Nephron progenitor cell (in vitro differentiated cells): ENCODE data around the gene RPL35.

Source experiments
- DNase-seq: peaks from one replicate; pipeline ENCODE4 v3.0.0; 2021
- H3K27ac Mint-ChIP-seq: 2 replicates; pipeline ENCODE4 v1.8.0; 2021; ENCODE audit warnings: mild to moderate bottlenecking, moderate library complexity, mixed read lengths
- H3K27me3 Mint-ChIP-seq: 2 replicates; pipeline ENCODE4 v1.8.0; 2021; ENCODE audit warnings: mild to moderate bottlenecking, low read depth, mixed read lengths; ENCODE audit not compliant: poor library complexity
- H3K36me3 Mint-ChIP-seq: 2 replicates; pipeline ENCODE4 v1.8.0; 2021; ENCODE audit warnings: low read depth, mixed read lengths
- H3K4me1 Mint-ChIP-seq: 2 replicates; pipeline ENCODE4 v1.8.0; 2021; ENCODE audit warnings: mixed read lengths
- H3K4me3 Mint-ChIP-seq: 2 replicates; pipeline ENCODE4 v1.8.0; 2021; ENCODE audit warnings: mild to moderate bottlenecking, moderate library complexity, mixed read lengths
- H3K9me3 Mint-ChIP-seq: 2 replicates; pipeline ENCODE4 v1.8.0; 2021; ENCODE audit warnings: mild to moderate bottlenecking, moderate library complexity, mixed read lengths
- TF ChIP-seq, protein P1 (sequence below): fragments of 200-600 bp; sonication (generic); IDR thresholded peaks from 2 replicates; pipeline ENCODE4 v1.5.0; 2021; ENCODE audit warnings: antibody characterized with exemption

Gene RPL35

DNA sequence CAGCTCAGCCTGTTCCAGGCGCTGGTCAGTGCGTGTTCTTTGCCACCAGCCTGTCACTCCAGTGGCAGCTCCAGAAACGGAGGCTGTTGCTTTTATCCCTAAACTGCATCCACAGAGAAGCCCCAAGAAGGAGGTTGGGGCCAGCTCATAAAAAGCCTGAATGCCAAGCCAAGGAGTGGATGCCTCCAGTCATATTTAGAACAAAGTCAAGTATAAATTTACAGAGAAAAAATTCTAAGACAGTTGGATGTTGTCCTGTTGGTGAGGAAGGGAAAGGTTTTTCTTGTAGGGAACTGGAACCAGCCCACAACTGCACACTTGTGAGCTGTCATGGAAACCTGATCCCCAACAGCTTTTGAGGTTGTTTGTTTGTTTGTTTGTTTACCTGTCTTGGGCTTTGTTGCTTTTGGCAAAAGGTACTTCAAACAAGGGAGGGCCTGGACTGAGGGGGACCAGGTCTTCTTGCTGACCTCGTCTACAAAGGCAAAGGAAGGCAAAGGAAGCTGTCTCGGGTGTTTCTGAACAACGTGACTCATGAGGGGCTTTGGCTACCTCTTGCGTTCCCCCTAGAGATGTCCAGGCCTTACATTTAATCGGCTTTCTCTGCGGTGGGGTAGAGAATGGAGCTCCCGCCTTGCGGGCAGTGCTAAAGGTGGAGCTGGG lies 48.1 kb downstream of the RPL35 start:
- Mint-ChIP-seq H3K27me3 (peaks cover 3% of the 10 kb centered on the region), H3K36me3 (no peaks in the 10 kb centered on the region), H3K9me3 (no peaks in the 10 kb centered on the region), H3K4me3 (no peak overlapping the region), H3K27ac (no peak overlapping the region), H3K4me1 (peaks cover 39% of the 10 kb centered on the region)
- TF ChIP-seq, protein P1, sequence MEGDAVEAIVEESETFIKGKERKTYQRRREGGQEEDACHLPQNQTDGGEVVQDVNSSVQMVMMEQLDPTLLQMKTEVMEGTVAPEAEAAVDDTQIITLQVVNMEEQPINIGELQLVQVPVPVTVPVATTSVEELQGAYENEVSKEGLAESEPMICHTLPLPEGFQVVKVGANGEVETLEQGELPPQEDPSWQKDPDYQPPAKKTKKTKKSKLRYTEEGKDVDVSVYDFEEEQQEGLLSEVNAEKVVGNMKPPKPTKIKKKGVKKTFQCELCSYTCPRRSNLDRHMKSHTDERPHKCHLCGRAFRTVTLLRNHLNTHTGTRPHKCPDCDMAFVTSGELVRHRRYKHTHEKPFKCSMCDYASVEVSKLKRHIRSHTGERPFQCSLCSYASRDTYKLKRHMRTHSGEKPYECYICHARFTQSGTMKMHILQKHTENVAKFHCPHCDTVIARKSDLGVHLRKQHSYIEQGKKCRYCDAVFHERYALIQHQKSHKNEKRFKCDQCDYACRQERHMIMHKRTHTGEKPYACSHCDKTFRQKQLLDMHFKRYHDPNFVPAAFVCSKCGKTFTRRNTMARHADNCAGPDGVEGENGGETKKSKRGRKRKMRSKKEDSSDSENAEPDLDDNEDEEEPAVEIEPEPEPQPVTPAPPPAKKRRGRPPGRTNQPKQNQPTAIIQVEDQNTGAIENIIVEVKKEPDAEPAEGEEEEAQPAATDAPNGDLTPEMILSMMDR: no peak
- DNase-seq: no peak

DNA sequence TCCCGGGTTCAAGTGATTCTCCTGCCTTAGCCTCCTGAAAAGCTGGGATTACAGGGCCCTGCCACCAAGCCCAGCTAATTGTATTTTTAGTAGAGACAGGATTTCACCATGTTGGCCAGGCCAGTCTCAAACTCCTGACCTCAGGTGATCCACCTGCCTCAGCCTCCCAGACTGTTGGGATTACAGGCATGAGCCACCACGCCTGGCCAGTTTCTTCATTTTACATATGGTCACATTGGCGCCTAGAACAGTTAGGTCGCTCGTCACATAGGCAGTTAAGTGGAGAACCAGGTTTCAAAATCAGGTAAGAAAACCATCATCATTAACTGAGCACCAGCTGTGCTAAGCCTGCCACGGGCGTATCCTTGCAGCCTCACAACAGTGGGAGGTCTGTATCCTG lies 48.7 kb downstream of the RPL35 start:
- no peak overlapping the region for H3K27ac Mint-ChIP-seq
- peaks cover 3% of the 10 kb centered on the region for H3K27me3 Mint-ChIP-seq
- no peaks in the 10 kb centered on the region for H3K9me3 Mint-ChIP-seq
- no peaks in the 10 kb centered on the region for H3K36me3 Mint-ChIP-seq
- no peak for DNase-seq
- H3K4me1 Mint-ChIP-seq: peaks cover 34% of the 10 kb centered on the region
- TF ChIP-seq, protein P1: no peak
- H3K4me3 Mint-ChIP-seq: no peak overlapping the region

DNA sequence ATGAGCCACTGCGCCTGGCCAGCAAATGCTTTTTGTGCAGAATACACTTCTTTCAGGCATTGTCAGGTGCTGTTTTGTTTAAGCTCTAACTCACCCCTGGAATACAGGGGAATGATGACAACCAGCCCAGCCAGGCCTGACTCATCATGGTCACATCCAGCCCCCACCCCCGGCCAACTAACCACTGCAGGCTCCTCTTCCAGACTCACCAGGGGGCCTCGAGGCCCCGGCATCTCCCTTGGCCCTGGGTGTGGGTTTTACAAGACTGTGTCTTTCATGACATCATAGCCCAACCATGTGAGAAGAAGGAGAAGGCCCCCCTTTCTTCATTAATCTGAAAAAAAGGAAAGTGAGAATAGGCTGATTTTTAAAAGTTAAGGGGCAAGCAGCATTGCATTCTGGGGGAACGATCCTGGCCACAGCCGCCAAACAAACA lies 49.3 kb downstream of the RPL35 start:
- TF ChIP-seq, protein P1: no peak
- H3K4me3 Mint-ChIP-seq: no peak overlapping the region
- peaks cover 32% of the 10 kb centered on the region for H3K4me1 Mint-ChIP-seq
- DNase-seq: no peak
- no peaks in the 10 kb centered on the region for H3K9me3 Mint-ChIP-seq
- no peaks in the 10 kb centered on the region for H3K36me3 Mint-ChIP-seq
- H3K27ac Mint-ChIP-seq: peak overlapping the region; percentile 89
- H3K27me3 Mint-ChIP-seq: peaks cover 3% of the 10 kb centered on the region

DNA sequence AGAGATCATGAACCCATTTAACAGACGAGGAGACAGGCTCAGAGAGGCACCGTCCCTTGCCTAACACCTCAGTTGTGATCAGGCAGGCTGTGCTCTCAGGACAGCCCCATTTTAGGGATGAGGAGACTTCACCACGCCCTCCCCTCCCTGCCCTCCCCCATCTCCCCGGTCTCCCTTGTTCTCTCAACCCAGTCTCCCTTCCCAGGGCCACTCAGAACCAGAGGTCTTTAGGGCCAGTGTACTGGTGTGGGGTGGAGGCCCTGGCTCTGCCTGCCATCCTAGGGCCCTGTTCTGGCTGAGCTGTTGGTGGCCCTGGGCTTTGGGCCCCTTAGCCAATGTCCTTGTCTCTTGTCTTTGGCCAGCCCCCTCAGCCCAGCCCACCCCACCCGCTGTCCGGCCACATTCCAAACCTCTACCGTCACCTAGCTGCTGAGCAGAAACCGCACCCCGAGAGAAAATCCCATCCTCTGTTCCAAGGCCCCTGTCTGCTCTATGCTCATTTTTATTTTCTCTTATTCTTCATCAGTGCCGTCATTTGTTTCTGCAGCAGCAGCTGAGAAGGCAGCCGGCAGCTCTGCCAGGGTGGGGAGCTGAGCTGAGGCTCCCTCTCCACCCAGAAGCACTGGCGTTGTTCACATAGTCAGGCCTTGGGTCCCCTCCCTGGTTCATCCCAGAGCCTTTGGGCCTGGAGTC lies 50.9 kb downstream of the RPL35 start:
- H3K9me3 Mint-ChIP-seq: no peaks in the 10 kb centered on the region
- DNase-seq: peak; percentile 49

DNA sequence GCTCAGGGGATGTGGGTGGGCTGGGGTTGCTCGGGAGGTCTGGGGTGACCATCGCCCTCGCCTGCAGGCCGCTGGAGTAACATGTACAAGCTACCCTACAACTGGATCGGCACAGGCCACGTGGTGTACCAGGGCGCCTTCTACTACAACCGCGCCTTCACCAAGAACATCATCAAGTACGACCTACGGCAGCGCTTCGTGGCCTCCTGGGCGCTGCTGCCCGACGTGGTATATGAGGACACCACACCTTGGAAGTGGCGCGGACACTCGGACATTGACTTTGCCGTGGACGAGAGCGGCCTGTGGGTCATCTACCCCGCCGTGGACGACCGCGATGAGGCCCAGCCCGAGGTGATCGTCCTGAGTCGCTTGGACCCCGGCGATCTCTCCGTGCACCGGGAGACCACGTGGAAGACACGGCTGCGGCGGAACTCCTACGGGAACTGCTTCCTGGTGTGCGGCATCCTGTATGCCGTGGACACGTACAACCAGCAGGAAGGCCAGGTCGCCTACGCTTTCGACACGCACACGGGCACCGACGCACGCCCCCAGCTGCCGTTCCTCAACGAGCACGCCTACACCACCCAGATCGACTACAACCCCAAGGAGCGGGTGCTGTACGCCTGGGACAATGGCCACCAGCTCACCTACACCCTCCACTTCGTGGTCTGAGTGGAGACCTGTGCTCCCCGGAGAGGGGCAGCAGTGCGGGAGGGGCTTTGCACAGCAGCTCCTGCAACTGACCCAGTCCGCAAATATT lies 51.8 kb downstream of the RPL35 start:
- peaks cover 32% of the 10 kb centered on the region for H3K4me1 Mint-ChIP-seq
- H3K4me3 Mint-ChIP-seq: no peak overlapping the region

More for the DNA sequence above, 50.9 kb downstream of the RPL35 start:
- Mint-ChIP-seq H3K4me3 (no peak overlapping the region), H3K4me1 (peaks cover 32% of the 10 kb centered on the region), H3K27ac (peak overlapping the region; percentile 98), H3K36me3 (no peaks in the 10 kb centered on the region), H3K27me3 (peaks cover 3% of the 10 kb centered on the region)
- TF ChIP-seq, protein P1: no peak

More for the DNA sequence above, 51.8 kb downstream of the RPL35 start:
- no peak for DNase-seq
- TF ChIP-seq, protein P1: no peak
- H3K27me3 Mint-ChIP-seq: peaks cover 3% of the 10 kb centered on the region
- no peak overlapping the region for H3K27ac Mint-ChIP-seq
- peaks cover 3% of the 10 kb centered on the region for H3K36me3 Mint-ChIP-seq
- H3K9me3 Mint-ChIP-seq: no peaks in the 10 kb centered on the region
